ENCODE data around the gene QPCTL.
"Not testable (repeated sequence)": the region's sequence is repeated elsewhere in the genome, so short reads cannot be mapped to it uniquely, and the experiment has no call there.

- TF ChIP-seq CTCF (IDR thresholded peaks at IDR 0.05; ENCODE audit: insufficient read depth, low read depth, low read length); EZH2 (IDR thresholded peaks at IDR 0.05; ENCODE audit: insufficient read depth, low read length): not testable (repeated sequence)
Observed at GRCh38 chr19:45685045-45685444, 7.4 kb upstream of the QPCTL start.
